Hepatocyte (in vitro differentiated cells): Measurements from ENCODE around the gene PCGF3. TPM values are rescaled to one million over a fixed set of nuclear protein-coding genes. Genes with fewer than 3 reads are reported as not detected.

Source experiments
- DNase-seq: peaks from one replicate; pipeline ENCODE4 v3.0.0-alpha.2; 2016; ENCODE audit warnings: low spot score
- H2AFZ ChIP-seq: fragments of 200-600 bp; sonication (generic); 2 replicates; pipeline ENCODE4 v1.6.0; 2016; ENCODE audit warnings: antibody characterized with exemption, mild to moderate bottlenecking
- H3K27ac ChIP-seq: fragments of 200-600 bp; sonication (generic); 2 replicates; pipeline ENCODE4 v1.5.1; 2016; ENCODE audit warnings: mild to moderate bottlenecking
- H3K27me3 ChIP-seq: fragments of 200-600 bp; sonication (generic); 2 replicates; pipeline ENCODE4 v1.6.1; 2016
- H3K36me3 ChIP-seq: fragments of 200-600 bp; sonication (generic); replicated peaks from 2 replicates; pipeline ENCODE4 v1.5.1; 2016; ENCODE audit warnings: low read depth; ENCODE audit not compliant: insufficient read depth
- H3K4me1 ChIP-seq: fragments of 200-600 bp; sonication (generic); 2 replicates; pipeline ENCODE4 v1.5.1; 2016; ENCODE audit warnings: mild to moderate bottlenecking, moderate library complexity; ENCODE audit not compliant: insufficient read depth
- H3K4me2 ChIP-seq: fragments of 200-600 bp; sonication (generic); 2 replicates; pipeline ENCODE4 v1.6.0; 2016
- H3K4me3 ChIP-seq: fragments of 200-600 bp; sonication (generic); 2 replicates; pipeline ENCODE4 v1.5.1; 2016; ENCODE audit warnings: mild to moderate bottlenecking
- H3K79me2 ChIP-seq: fragments of 200-600 bp; sonication (generic); 2 replicates; pipeline ENCODE4 v1.6.0; 2017; ENCODE audit warnings: mild to moderate bottlenecking
- H3K9me2 ChIP-seq: fragments of 200-600 bp; sonication (generic); replicated peaks from 2 replicates; pipeline ENCODE4 v1.6.0; 2017; ENCODE audit warnings: mild to moderate bottlenecking; ENCODE audit not compliant: insufficient read depth
- H3K9me3 ChIP-seq: fragments of 200-600 bp; sonication (generic); 2 replicates; pipeline ENCODE4 v1.5.1; 2016; ENCODE audit warnings: low read depth, mild to moderate bottlenecking
- H4K20me1 ChIP-seq: fragments of 200-600 bp; sonication (generic); 2 replicates; pipeline ENCODE4 v1.6.0; 2016; ENCODE audit warnings: mild to moderate bottlenecking; ENCODE audit not compliant: insufficient read depth, poor library complexity, severe bottlenecking
- EZH2 ChIP-seq: fragments of 200-600 bp; sonication (generic); IDR thresholded peaks from 2 replicates; pipeline ENCODE4 v1.6.1; 2016; ENCODE audit warnings: antibody characterized with exemption, mild to moderate bottlenecking, borderline replicate concordance
- EZH2phosphoT487 ChIP-seq: fragments of 200-600 bp; sonication (generic); IDR thresholded peaks from one replicate; pipeline ENCODE4 v1.6.1; 2018; ENCODE audit warnings: antibody characterized with exemption, mild to moderate bottlenecking, low read depth, moderate library complexity; ENCODE audit not compliant: unreplicated experiment, severe bottlenecking
- WGBS: methylation state at CpG from one replicate; pipeline ENCODE4 v1.1.6; 2016; ENCODE audit warnings: low lambda C conversion rate; ENCODE audit errors: missing lambda C conversion rate; 5-methylcytosine and 5-hydroxymethylcytosine counted together
- polyA plus RNA-seq: library from polyadenylated mRNA; unstranded; fragments of >200 nt; fragmentation: Nextera tagmentation; extraction: Ambion mirVana; gene quantifications from 2 replicates; pipeline ENCODE4 v1.2.1, GENCODE V29; 2016
- total RNA-seq: library from RNA; depleted of rRNA; stranded (reverse); fragments of >200 nt; gene quantifications from 2 replicates; pipeline ENCODE4 v1.2.3, GENCODE V29; 2014
- TF ChIP-seq, protein P1 (sequence below): fragments of 200-600 bp; sonication (generic); IDR thresholded peaks from 2 replicates; pipeline ENCODE4 v1.5.1; 2016; ENCODE audit warnings: antibody characterized with exemption, mild to moderate bottlenecking; ENCODE audit not compliant: poor library complexity

PCGF3 gene
- total and polyA plus RNA-seq, 2 experiments from 2014 or later, result 21.8 to 43.5 TPM

DNA sequence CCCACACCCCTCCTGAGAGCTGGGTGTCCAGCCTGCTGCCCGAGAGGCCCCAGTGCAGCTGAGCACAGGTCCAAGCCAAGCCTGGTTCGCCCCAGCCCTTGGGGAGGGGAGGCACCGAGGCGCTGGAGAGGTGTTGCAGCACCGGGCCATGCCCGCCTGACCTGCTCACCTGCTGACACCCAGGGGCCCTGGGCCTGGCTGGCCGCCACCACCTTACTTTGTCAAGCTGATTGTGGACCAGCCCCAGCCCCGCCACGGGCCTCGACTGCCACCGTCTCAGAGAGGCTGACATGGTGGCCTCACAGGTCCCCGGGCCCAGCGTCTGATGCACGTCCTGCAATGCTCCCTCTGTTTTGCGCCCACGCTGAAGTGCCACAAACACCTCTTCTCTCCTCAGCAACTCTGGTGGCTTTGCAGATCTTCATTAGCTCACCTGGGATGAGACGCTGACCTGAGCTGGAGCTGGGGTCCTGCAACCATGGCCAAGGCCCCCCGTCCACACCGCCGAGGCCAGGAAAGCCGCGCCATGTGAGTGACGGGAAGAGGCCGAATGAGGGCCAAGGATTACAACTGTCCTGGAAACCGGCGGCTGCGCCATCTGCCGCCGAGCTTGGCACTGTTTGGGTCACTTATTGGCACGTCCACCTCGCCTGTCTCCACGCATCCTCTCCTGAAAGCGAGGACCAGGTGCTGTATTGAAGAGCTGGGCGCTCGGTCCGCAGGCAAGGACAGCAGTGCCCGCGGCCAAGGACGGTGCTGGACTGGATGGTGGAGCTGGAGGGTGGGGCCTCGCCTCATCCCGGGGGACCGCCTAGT is 112.7 kb downstream of the PCGF3 start:
- DNase-seq, result no peak
- Histone ChIP-seq H4K20me1 (no peaks in the 10 kb centered on the region), H3K4me1 (no peaks in the 10 kb centered on the region), H3K4me3 (no peak overlapping the region), H3K36me3 (no peaks in the 10 kb centered on the region), H3K27ac (no peak overlapping the region), H3K79me2 (no peaks in the 10 kb centered on the region), H3K4me2 (no peak overlapping the region), H3K27me3 (peaks cover 31% of the 10 kb centered on the region), H3K9me3 (no peaks in the 10 kb centered on the region), H3K9me2 (no peaks in the 10 kb centered on the region), H2AFZ (no peak overlapping the region)
- WGBS, result 87% methylated on average over 42 of the region's 42 CpGs
- TF ChIP-seq, protein P1, sequence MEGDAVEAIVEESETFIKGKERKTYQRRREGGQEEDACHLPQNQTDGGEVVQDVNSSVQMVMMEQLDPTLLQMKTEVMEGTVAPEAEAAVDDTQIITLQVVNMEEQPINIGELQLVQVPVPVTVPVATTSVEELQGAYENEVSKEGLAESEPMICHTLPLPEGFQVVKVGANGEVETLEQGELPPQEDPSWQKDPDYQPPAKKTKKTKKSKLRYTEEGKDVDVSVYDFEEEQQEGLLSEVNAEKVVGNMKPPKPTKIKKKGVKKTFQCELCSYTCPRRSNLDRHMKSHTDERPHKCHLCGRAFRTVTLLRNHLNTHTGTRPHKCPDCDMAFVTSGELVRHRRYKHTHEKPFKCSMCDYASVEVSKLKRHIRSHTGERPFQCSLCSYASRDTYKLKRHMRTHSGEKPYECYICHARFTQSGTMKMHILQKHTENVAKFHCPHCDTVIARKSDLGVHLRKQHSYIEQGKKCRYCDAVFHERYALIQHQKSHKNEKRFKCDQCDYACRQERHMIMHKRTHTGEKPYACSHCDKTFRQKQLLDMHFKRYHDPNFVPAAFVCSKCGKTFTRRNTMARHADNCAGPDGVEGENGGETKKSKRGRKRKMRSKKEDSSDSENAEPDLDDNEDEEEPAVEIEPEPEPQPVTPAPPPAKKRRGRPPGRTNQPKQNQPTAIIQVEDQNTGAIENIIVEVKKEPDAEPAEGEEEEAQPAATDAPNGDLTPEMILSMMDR, result no peak
- TF ChIP-seq EZH2phosphoT487 (no peak), EZH2 (no peak)

DNA sequence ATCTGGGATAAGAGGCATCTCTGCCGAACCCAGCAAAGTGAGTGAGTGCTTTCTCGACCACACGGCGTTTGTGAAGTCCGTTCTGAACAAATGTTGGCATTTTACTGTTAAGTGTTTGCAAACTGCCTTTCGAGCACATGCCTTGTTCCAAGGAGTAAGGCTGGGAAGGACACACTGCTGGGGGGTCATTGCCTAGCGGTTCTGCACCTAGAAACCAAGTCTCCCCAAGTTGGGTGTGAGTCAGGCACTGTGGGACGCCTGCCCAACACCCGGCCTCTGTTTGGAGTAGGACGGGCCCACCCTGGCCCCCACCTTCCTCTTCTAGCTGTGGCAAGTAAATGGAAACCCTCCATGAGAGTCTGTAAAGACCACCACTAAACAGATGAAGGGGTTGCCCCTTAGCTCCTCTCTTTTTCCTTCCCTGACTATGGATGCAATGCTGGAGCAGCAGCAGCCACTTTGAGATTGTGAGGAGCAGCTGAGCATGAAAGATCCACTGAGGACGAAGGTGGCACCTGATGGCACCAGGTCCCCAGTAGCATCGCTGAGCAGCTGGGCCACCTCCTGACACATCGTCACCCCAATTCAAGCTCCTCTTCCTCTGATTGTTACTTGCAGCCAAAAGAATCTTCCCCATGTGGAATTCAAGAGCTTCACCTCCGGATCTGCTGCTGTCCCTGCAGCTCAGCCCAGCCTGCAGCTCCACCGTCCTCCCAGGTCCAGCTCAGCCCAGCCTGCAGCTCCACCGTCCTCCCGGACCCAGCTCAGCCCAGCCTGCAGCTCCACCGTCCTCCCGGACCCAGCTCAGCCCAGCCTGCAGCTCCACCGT is 114.0 kb downstream of the PCGF3 start:
- H3K36me3 ChIP-seq, result no peaks in the 10 kb centered on the region
- DNase-seq, result no peak
- H3K4me3 ChIP-seq, result no peak overlapping the region
- TF ChIP-seq EZH2 (no peak), EZH2phosphoT487 (no peak)
- TF ChIP-seq, protein P1, result no peak
- no peaks in the 10 kb centered on the region for H3K79me2 ChIP-seq
- no peak overlapping the region for H3K27ac ChIP-seq
- H4K20me1 ChIP-seq, result no peaks in the 10 kb centered on the region
- no peak overlapping the region for H2AFZ ChIP-seq
- H3K4me2 ChIP-seq, result no peak overlapping the region
- no peaks in the 10 kb centered on the region for H3K9me2 ChIP-seq
- WGBS, result 88% methylated on average over 17 of the region's 20 CpGs
- H3K4me1 ChIP-seq, result no peaks in the 10 kb centered on the region
- peaks cover 33% of the 10 kb centered on the region for H3K27me3 ChIP-seq
- no peaks in the 10 kb centered on the region for H3K9me3 ChIP-seq

Other genes with a start within 250 kb of the PCGF3 start
- gene ZNF721, start 206.7 kb upstream of the PCGF3 start, total RNA-seq, result 16.3 and 21.6 TPM in 2 replicates
- gene ZNF721, start 206.7 kb upstream of the PCGF3 start, polyA plus RNA-seq, result 13.2 and 15.0 TPM in 2 replicates
- 26.6 and 28.3 TPM in 2 replicates for gene PIGG, start 206.6 kb upstream of the PCGF3 start, total RNA-seq
- 46.9 and 58.1 TPM in 2 replicates for gene PIGG, start 206.6 kb upstream of the PCGF3 start, polyA plus RNA-seq
- not detected in 2 replicates for gene TMEM271, start 129.5 kb upstream of the PCGF3 start, total RNA-seq
- not detected in 2 replicates for gene TMEM271, start 129.5 kb upstream of the PCGF3 start, polyA plus RNA-seq
- 17.3 and 29.5 TPM in 2 replicates for gene PDE6B, start 80.3 kb upstream of the PCGF3 start, total RNA-seq
- 24.1 and 26.1 TPM in 2 replicates for gene PDE6B, start 80.3 kb upstream of the PCGF3 start, polyA plus RNA-seq
- 83.8 and 143 TPM in 2 replicates for gene ATP5ME, start 31.6 kb upstream of the PCGF3 start, total RNA-seq
- gene ATP5ME, start 31.6 kb upstream of the PCGF3 start, polyA plus RNA-seq, result 641 and 669 TPM in 2 replicates
- gene MYL5, start 31.3 kb upstream of the PCGF3 start, total RNA-seq, result 8.9 and 12.6 TPM in 2 replicates
- 25.1 and 33.7 TPM in 2 replicates for gene MYL5, start 31.3 kb upstream of the PCGF3 start, polyA plus RNA-seq
- 8.5 and 12.2 TPM in 2 replicates for gene SLC49A3, start 16.7 kb upstream of the PCGF3 start, total RNA-seq
- 12.8 and 19.8 TPM in 2 replicates for gene SLC49A3, start 16.7 kb upstream of the PCGF3 start, polyA plus RNA-seq
- 0.16 and 0.30 TPM in 2 replicates for gene CPLX1, start 120.3 kb downstream of the PCGF3 start, total RNA-seq
- 1.6 and 2.0 TPM in 2 replicates for gene CPLX1, start 120.3 kb downstream of the PCGF3 start, polyA plus RNA-seq
- 56.3 and 87.1 TPM in 2 replicates for gene GAK, start 226.5 kb downstream of the PCGF3 start, total RNA-seq
- 84.9 and 88.4 TPM in 2 replicates for gene GAK, start 226.5 kb downstream of the PCGF3 start, polyA plus RNA-seq
- 14.8 and 15.5 TPM in 2 replicates for gene TMEM175, start 226.6 kb downstream of the PCGF3 start, total RNA-seq
- 31.4 and 49.7 TPM in 2 replicates for gene TMEM175, start 226.6 kb downstream of the PCGF3 start, polyA plus RNA-seq